ENCODE data around the gene ENGASE.

ENGASE gene

GRCh38 chr17:79077587-79077986 lies 3.0 kb downstream of the ENGASE start:
- H3K9me3 ChIP-seq (ENCODE audit: control insufficient read depth, low read length): no peaks in the 10 kb centered on the region
- H3K4me2 ChIP-seq (ENCODE audit: low read length): no peak overlapping the region
- H3K27ac ChIP-seq: no peak overlapping the region
- TF ChIP-seq, protein P1, sequence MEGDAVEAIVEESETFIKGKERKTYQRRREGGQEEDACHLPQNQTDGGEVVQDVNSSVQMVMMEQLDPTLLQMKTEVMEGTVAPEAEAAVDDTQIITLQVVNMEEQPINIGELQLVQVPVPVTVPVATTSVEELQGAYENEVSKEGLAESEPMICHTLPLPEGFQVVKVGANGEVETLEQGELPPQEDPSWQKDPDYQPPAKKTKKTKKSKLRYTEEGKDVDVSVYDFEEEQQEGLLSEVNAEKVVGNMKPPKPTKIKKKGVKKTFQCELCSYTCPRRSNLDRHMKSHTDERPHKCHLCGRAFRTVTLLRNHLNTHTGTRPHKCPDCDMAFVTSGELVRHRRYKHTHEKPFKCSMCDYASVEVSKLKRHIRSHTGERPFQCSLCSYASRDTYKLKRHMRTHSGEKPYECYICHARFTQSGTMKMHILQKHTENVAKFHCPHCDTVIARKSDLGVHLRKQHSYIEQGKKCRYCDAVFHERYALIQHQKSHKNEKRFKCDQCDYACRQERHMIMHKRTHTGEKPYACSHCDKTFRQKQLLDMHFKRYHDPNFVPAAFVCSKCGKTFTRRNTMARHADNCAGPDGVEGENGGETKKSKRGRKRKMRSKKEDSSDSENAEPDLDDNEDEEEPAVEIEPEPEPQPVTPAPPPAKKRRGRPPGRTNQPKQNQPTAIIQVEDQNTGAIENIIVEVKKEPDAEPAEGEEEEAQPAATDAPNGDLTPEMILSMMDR (IDR thresholded peaks at IDR 0.05): no peak
- H3K4me1 ChIP-seq: peaks cover 4% of the 10 kb centered on the region
- no peak overlapping the region for H3K9ac ChIP-seq
- H2AFZ ChIP-seq: no peak overlapping the region
- no peaks in the 10 kb centered on the region for H3K27me3 ChIP-seq (ENCODE audit: control insufficient read depth, insufficient read depth, low read length)
- peaks cover under 1% of the 10 kb centered on the region for H3K79me2 ChIP-seq
- no peaks in the 10 kb centered on the region for H3K36me3 ChIP-seq (ENCODE audit: control insufficient read depth, insufficient read depth, low read length)
- no peak overlapping the region for H3K4me3 ChIP-seq (ENCODE audit: low read depth, low read length)

GRCh38 chr17:79078476-79079190 lies 4.0 kb downstream of the ENGASE start:
- Histone ChIP-seq H3K27ac (no peak overlapping the region), H3K27me3 (ENCODE audit: control insufficient read depth, insufficient read depth, low read length) (no peaks in the 10 kb centered on the region), H3K9ac (no peak overlapping the region), H3K4me1 (peaks cover 4% of the 10 kb centered on the region), H3K4me2 (ENCODE audit: low read length) (no peak overlapping the region), H3K36me3 (ENCODE audit: control insufficient read depth, insufficient read depth, low read length) (no peaks in the 10 kb centered on the region), H2AFZ (no peak overlapping the region), H3K9me3 (ENCODE audit: control insufficient read depth, low read length) (no peaks in the 10 kb centered on the region), H3K79me2 (peaks cover 2% of the 10 kb centered on the region), H3K4me3 (ENCODE audit: low read depth, low read length) (no peak overlapping the region)
- TF ChIP-seq, protein P1 (IDR thresholded peaks at IDR 0.05): no peak

- H3K9me3 ChIP-seq (ENCODE audit: control insufficient read depth, low read length): no peaks in the 10 kb centered on the region
- no peak overlapping the region for H2AFZ ChIP-seq
- H3K79me2 ChIP-seq: peaks cover 2% of the 10 kb centered on the region
- no peak overlapping the region for H3K4me3 ChIP-seq (ENCODE audit: low read depth, low read length)
- no peaks in the 10 kb centered on the region for H3K27me3 ChIP-seq (ENCODE audit: control insufficient read depth, insufficient read depth, low read length)
- TF ChIP-seq, protein P1 (IDR thresholded peaks at IDR 0.05): no peak
- H3K4me2 ChIP-seq (ENCODE audit: low read length): no peak overlapping the region
- H3K4me1 ChIP-seq: peaks cover 4% of the 10 kb centered on the region
- no peak overlapping the region for H3K9ac ChIP-seq
- H3K27ac ChIP-seq: no peak overlapping the region
- H3K36me3 ChIP-seq (ENCODE audit: control insufficient read depth, insufficient read depth, low read length): no peaks in the 10 kb centered on the region
Measured at GRCh38 chr17:79079421-79080200, 5.0 kb downstream of the ENGASE start.

GRCh38 chr17:79080349-79080748 lies 5.7 kb downstream of the ENGASE start:
- H3K9ac ChIP-seq: no peak overlapping the region
- no peaks in the 10 kb centered on the region for H3K27me3 ChIP-seq (ENCODE audit: control insufficient read depth, insufficient read depth, low read length)
- H3K9me3 ChIP-seq (ENCODE audit: control insufficient read depth, low read length): no peaks in the 10 kb centered on the region
- no peaks in the 10 kb centered on the region for H3K36me3 ChIP-seq (ENCODE audit: control insufficient read depth, insufficient read depth, low read length)
- peaks cover 2% of the 10 kb centered on the region for H3K79me2 ChIP-seq
- peaks cover 4% of the 10 kb centered on the region for H3K4me1 ChIP-seq
- no peak overlapping the region for H2AFZ ChIP-seq
- H3K4me2 ChIP-seq (ENCODE audit: low read length): no peak overlapping the region
- no peak overlapping the region for H3K27ac ChIP-seq
- TF ChIP-seq, protein P1 (IDR thresholded peaks at IDR 0.05): no peak
- no peak overlapping the region for H3K4me3 ChIP-seq (ENCODE audit: low read depth, low read length)
